Skeletal muscle tissue (tissue), 4 donors: ENCODE measurements around the gene NKAIN2. TPM values are rescaled to one million over a fixed set of nuclear protein-coding genes. Genes with fewer than 3 reads are reported as not detected.

Source experiments
- H3K27ac ChIP-seq: one replicate; pipeline ENCODE4 v1.7.0; 2013; ENCODE audit warnings: mild to moderate bottlenecking, low read depth, low read length, inconsistent platforms
- H3K27me3 ChIP-seq, 3 donors: one replicate each; pipeline ENCODE4 v1.7.0; 2013; ENCODE audit warnings: low read length in 3 of 3; ENCODE audit not compliant: control insufficient read depth in 3 of 3, insufficient read depth in 3 of 3
- H3K36me3 ChIP-seq, 3 donors: one replicate each; pipeline ENCODE4 v1.7.0; 2013; ENCODE audit warnings: low read length in 3 of 3; ENCODE audit not compliant: control insufficient read depth in 3 of 3, insufficient read depth in 3 of 3
- H3K4me1 ChIP-seq, 3 donors: one replicate each; pipeline ENCODE4 v1.7.0; 2013; ENCODE audit warnings: low read length in 3 of 3, mild to moderate bottlenecking in 3 of 3; ENCODE audit not compliant: control insufficient read depth in 3 of 3, insufficient read depth in 3 of 3
- H3K4me3 ChIP-seq, 3 donors: one replicate each; pipeline ENCODE4 v1.7.0; 2013; ENCODE audit warnings: low read length in 3 of 3
- H3K9ac ChIP-seq, 3 donors: one replicate each; pipeline ENCODE4 v1.7.0; 2013; ENCODE audit warnings: low read length in 3 of 3, mild to moderate bottlenecking in 3 of 3, moderate library complexity in 2 of 3, low read depth in 1 of 3
- H3K9me3 ChIP-seq, 3 donors: one replicate each; pipeline ENCODE4 v1.7.0; 2013; ENCODE audit warnings: low read length in 3 of 3; ENCODE audit not compliant: control insufficient read depth in 3 of 3
- total RNA-seq: library from RNA; depleted of rRNA; stranded (reverse); fragments of >200 nt; gene quantifications from one replicate; pipeline ENCODE4 v1.2.3, GENCODE V29; 2014
- donor health status: Osteomylitis.

The NKAIN2 gene
- total RNA-seq, 1 donor from 2014 or later = 3.1 TPM

DNA sequence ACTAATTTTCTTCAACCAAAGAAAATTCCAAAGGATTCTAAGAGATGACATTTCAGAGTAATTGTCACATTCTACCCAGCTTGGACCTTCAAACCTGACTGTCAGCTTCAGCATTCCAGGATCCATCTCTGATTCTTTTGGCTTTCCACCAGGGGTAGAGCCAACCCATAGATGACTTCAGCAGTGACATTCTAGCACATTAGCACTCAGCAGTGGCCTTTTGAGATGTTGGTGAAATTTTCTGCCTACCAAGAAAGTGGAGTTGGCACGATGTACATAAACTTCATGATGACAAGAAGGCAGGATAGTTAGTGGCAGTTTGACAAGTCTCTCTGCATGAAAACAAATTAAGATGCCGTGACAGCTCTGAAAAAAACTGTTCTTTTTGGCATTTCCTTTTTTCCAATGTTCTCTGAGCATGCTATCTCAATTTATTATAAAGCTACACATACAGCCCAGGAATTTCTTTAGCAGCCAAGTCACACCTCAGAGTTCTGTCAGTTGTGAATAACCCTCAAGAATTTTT, 692.1 kb downstream of the NKAIN2 start:
- Histone ChIP-seq H3K4me3 (no peak overlapping the region), H3K36me3 (no peaks in the 10 kb centered on the region), H3K4me1 (no peaks in the 10 kb centered on the region), H3K27ac (no peak overlapping the region), H3K27me3 (no peaks in the 10 kb centered on the region), H3K9ac (no peak overlapping the region), H3K9me3 (no peaks in the 10 kb centered on the region)

DNA sequence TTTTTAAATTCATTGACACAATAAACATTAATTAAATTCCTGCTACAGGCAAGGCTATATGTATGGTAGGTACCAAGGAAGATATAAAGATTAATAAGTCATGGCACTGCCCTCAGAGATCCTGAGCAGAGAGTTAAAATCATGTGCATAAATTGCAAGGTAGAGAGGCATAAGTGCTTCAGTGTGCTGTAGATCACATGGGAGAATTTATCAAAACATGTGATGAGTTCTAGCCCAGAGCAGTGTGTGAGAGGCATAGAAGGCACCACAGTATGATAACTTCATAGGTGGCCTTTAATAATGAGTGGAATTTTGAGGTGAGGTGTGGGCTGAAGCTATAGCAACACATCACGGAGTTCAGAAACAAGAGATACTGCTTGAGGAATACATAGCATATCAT, 692.7 kb downstream of the NKAIN2 start:
- Histone ChIP-seq H3K27ac (no peak overlapping the region), H3K36me3 (no peaks in the 10 kb centered on the region), H3K27me3 (no peaks in the 10 kb centered on the region), H3K9me3 (no peaks in the 10 kb centered on the region), H3K4me1 (no peaks in the 10 kb centered on the region), H3K9ac (no peak overlapping the region), H3K4me3 (no peak overlapping the region)

DNA sequence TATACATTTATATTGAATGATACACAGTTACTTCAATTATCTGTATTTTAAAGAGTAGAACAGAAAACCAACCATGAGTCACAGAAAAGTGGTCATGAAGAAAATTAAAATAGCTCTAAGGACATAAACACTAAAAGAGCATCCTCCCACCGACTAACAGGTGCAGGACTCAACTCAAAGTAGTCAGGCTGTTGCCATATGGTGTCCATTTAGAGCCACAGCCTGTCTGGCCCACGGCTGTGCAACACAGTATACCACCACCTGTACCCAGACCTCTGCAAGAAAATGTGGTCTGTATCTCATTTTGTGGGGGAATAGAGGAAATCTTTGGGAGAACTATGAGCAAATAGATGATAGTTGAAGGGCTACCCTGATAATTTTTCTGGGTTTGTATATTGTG, 708.8 kb downstream of the NKAIN2 start:
- Histone ChIP-seq H3K9ac (no peak overlapping the region), H3K4me3 (no peak overlapping the region)

DNA sequence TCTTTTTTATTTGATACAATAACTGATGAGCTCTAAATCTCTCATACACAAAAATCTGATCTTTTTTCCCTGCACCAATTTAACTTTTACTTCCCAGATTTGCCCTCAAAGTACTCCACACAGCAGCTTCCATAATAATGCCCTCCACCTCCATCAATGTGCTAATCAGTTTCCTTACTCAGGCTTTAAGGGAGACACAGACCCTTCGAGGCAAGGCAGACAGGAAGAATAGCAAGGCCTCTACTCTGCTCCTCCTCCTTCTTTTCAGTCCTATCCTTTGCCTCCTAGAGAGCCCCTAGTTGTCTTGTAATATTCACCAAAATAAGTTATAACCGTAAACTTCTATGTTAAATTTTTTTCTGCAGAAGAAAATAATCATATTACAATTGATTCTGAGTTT, 713.7 kb downstream of the NKAIN2 start:
- H3K27ac ChIP-seq = no peak overlapping the region
- H3K9ac ChIP-seq = no peak overlapping the region
- no peaks in the 10 kb centered on the region for H3K27me3 ChIP-seq
- no peaks in the 10 kb centered on the region for H3K9me3 ChIP-seq
- no peak overlapping the region for H3K4me3 ChIP-seq
- no peaks in the 10 kb centered on the region for H3K4me1 ChIP-seq
- H3K36me3 ChIP-seq = no peaks in the 10 kb centered on the region

More for the DNA sequence above, 708.8 kb downstream of the NKAIN2 start:
- Histone ChIP-seq H3K9me3 (no peaks in the 10 kb centered on the region), H3K4me1 (no peaks in the 10 kb centered on the region), H3K27ac (no peak overlapping the region), H3K27me3 (no peaks in the 10 kb centered on the region), H3K36me3 (no peaks in the 10 kb centered on the region)

DNA sequence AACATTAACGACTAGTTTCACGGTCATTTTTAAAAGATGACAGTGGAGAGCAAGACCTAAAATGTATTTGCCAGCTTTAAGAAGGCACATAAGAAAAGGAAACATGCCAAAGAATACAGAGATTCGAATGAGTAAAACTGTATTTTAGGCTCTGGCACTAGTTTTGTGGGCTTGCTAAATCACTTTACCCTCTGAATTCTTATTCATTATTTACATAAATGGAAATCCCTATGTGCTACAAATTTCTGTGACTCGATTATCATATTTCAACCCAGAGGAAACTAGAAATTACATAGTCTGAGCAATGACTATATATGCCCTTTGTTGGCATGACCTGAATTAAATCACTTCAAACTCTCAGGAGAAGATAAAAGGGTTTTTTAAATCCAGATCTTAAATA, 716.8 kb downstream of the NKAIN2 start:
- H3K4me1 ChIP-seq = no peaks in the 10 kb centered on the region
- no peaks in the 10 kb centered on the region for H3K9me3 ChIP-seq
- no peaks in the 10 kb centered on the region for H3K36me3 ChIP-seq
- H3K4me3 ChIP-seq = no peak overlapping the region
- H3K27me3 ChIP-seq = no peaks in the 10 kb centered on the region
- no peak overlapping the region for H3K27ac ChIP-seq
- H3K9ac ChIP-seq = no peak overlapping the region

DNA sequence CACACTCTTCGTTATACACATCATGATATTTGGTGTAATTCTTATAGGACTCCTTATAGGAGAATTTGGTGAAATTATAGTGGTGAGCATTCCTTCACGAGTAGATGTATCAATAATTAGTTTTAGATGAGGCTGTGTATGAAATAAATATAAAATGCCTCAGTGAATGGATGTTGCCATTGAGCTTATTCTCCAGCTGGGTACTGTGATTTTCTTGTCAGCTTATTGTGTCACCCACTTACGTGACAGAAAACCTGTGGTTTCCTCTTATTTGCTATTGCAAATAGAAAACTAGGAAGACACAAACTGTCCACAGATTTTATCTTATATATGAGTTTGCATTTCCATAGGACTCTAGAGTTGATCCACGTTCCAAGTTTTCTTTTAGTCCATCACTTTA, 718.7 kb downstream of the NKAIN2 start:
- Histone ChIP-seq H3K9ac (no peak overlapping the region), H3K4me1 (no peaks in the 10 kb centered on the region), H3K36me3 (no peaks in the 10 kb centered on the region), H3K4me3 (no peak overlapping the region), H3K27ac (no peak overlapping the region), H3K27me3 (no peaks in the 10 kb centered on the region), H3K9me3 (no peaks in the 10 kb centered on the region)

DNA sequence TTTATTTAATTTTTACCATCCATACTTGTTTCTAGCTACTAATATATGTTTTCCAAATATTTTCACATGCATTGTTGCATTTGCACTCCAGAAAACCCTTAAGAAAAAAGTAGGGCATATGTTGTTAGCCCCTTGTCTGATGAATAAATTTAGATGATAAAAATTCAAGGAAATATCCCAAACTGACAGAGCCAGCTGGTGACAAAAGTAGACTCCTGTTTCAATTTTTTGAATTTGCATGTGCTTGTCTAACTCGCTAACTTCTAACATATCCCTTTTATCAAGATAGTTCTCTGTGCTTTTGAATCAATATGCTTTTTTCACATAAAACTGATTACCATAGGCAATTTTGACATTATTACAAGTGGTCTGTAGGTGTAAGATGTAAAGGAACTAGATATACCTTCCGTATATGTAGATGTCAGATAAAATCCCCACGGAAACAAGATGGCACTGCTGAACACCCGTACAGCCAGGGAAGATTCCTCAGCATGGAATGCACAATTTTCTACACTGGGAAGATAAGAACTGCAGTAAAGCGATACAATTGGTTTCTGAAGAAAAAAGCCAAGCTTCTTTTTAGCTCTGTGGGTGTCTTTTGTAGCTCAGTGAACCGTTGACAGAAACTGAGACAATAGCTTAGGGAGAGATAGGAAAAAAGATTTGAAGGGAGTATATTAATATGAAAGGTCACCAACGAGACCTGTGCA, 721.0 kb downstream of the NKAIN2 start:
- H3K4me1 ChIP-seq = no peaks in the 10 kb centered on the region
- no peak overlapping the region for H3K4me3 ChIP-seq
- no peaks in the 10 kb centered on the region for H3K9me3 ChIP-seq
- H3K27ac ChIP-seq = no peak overlapping the region
- no peaks in the 10 kb centered on the region for H3K27me3 ChIP-seq
- H3K36me3 ChIP-seq = no peaks in the 10 kb centered on the region
- H3K9ac ChIP-seq = no peak overlapping the region

DNA sequence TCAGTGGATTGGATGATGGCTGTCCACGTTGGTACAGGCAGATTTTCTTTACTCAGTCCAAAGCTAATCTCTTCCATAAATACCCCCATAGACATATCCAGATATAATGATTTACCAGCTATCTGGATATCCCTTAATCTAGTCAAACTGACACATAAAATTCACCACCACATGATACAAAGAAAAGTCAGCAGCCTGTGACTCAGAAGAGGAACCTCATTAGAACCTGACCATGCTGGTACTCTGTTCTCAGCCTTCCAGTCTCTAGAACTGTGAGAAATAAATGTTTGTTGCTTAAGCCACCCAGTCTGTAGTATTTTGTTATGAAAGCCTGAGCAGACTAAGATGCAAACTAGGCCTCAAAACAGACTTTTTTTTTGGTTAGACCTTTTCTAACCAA, 727.3 kb downstream of the NKAIN2 start:
- Histone ChIP-seq H3K4me3 (no peak overlapping the region), H3K9ac (no peak overlapping the region), H3K27me3 (no peaks in the 10 kb centered on the region), H3K36me3 (no peaks in the 10 kb centered on the region), H3K27ac (no peak overlapping the region), H3K4me1 (no peaks in the 10 kb centered on the region), H3K9me3 (no peaks in the 10 kb centered on the region)

DNA sequence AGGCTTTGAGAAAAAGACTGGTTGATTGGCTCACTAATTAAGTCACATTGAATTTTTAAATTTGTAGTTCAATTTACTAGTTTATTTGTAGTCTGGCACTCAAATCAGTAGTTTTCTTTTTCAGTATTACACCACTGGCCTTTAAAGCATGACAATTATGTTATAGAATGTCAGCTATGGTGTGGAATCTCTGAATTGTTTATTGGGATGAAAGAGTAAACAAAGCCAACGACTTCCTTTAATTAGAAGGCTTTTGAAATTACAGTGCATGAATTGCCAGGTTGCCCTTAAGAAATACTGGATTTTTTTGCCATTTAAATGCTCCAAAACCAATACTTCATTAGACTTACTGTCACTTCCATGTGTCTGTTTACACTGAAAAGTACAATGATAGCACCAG, 731.6 kb downstream of the NKAIN2 start:
- Histone ChIP-seq H3K27me3 (no peaks in the 10 kb centered on the region), H3K4me1 (no peaks in the 10 kb centered on the region), H3K27ac (no peak overlapping the region), H3K36me3 (no peaks in the 10 kb centered on the region), H3K9ac (no peak overlapping the region), H3K9me3 (no peaks in the 10 kb centered on the region), H3K4me3 (no peak overlapping the region)

DNA sequence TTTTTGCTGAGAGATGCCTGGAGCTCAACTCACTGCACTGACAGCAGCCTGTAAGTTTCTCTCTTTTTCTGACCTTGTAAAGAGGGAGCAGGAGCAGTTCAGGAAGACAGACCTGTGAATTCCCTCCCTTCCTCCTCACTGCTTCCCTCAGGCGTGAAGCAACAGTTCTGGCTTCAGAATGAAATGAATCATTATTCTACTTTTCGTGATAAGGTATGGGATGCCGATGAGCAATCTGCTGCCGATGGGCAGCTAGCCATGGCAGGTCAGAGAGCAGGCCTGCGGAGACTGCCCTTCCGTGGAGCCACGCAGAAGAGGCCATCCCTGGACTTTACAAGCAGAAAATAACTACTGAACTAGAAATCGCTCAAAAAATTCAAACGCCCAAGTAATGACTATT, 732.1 kb downstream of the NKAIN2 start:
- Histone ChIP-seq H3K27ac (no peak overlapping the region), H3K9ac (no peak overlapping the region), H3K36me3 (no peaks in the 10 kb centered on the region), H3K9me3 (no peaks in the 10 kb centered on the region), H3K4me1 (no peaks in the 10 kb centered on the region), H3K27me3 (no peaks in the 10 kb centered on the region), H3K4me3 (no peak overlapping the region)
